Medulla oblongata (tissue), 1 donor: ENCODE results near the gene RNU5B-1.

Experiments used
- DNase-seq: peaks from one replicate; pipeline ENCODE4 v3.0.0-alpha.2; 2015; ENCODE audit errors: extremely low spot score

RNU5B-1 gene

GRCh38 chr15:65328506-65329287 is 24.2 kb downstream of the RNU5B-1 start:
- DNase-seq: no peak

GRCh38 chr15:65329288-65329983 is 25.0 kb downstream of the RNU5B-1 start:
- DNase-seq: no peak

GRCh38 chr15:65329984-65330735 is 25.7 kb downstream of the RNU5B-1 start:
- no peak for DNase-seq

- no peak for DNase-seq
These were observed 26.6 kb downstream of the RNU5B-1 start for GRCh38 chr15:65330934-65331645.

GRCh38 chr15:65331811-65332210 is 27.3 kb downstream of the RNU5B-1 start:
- no peak for DNase-seq

GRCh38 chr15:65332391-65333147 is 28.1 kb downstream of the RNU5B-1 start:
- no peak for DNase-seq

GRCh38 chr15:65333148-65333820 is 28.8 kb downstream of the RNU5B-1 start:
- no peak for DNase-seq

- no peak for DNase-seq
These were observed 29.4 kb downstream of the RNU5B-1 start for GRCh38 chr15:65333856-65334255.

GRCh38 chr15:65334586-65335231 is 30.2 kb downstream of the RNU5B-1 start:
- no peak for DNase-seq

- no peak for DNase-seq
These were observed 31.0 kb downstream of the RNU5B-1 start for GRCh38 chr15:65335278-65336055.

GRCh38 chr15:65336493-65337435 is 32.3 kb downstream of the RNU5B-1 start:
- DNase-seq: no peak

- no peak for DNase-seq
These were observed 33.1 kb downstream of the RNU5B-1 start for GRCh38 chr15:65337436-65338070.

GRCh38 chr15:65338366-65338765 is 33.9 kb downstream of the RNU5B-1 start:
- DNase-seq: no peak

GRCh38 chr15:65338823-65339222 is 34.3 kb downstream of the RNU5B-1 start:
- DNase-seq: no peak

GRCh38 chr15:65339416-65339815 is 34.9 kb downstream of the RNU5B-1 start:
- DNase-seq: no peak

GRCh38 chr15:65339920-65340319 is 35.4 kb downstream of the RNU5B-1 start:
- DNase-seq: no peak

- no peak for DNase-seq
These were observed 38.0 kb downstream of the RNU5B-1 start for GRCh38 chr15:65342493-65342892.
